GM21619 (cell line): Measurements from ENCODE around the gene APOBEC3B.
"Not testable (repeated sequence)": the region's sequence is repeated elsewhere in the genome, so short reads cannot be mapped to it uniquely, and the experiment has no call there.

ENCODE experiments used
- ATAC-seq: cut with Tn5 transposase; IDR thresholded peaks from one replicate; pipeline ENCODE4 v1.9.1; 2021; ENCODE audit not compliant: unreplicated experiment

APOBEC3B gene

GRCh38 chr22:38965614-38966379, 16.4 kb upstream of the APOBEC3B start:
- no peak for ATAC-seq

DNA sequence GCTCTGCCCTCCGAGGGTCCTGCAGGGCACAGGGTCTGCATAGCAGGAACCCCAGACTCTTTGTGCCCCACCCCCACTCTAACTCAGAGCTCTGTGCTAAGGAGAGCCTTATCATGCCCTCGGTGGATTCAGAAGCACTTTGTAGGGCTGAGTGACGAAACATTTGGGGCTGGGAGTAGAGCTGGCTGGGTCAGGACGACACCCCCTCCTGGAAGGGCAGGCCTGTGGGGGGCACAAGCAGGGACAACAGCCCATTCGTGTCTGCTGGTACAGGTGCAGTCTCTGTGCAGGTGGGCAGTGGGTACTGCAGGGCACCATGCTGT, 15.8 kb upstream of the APOBEC3B start:
- no peak for ATAC-seq

DNA sequence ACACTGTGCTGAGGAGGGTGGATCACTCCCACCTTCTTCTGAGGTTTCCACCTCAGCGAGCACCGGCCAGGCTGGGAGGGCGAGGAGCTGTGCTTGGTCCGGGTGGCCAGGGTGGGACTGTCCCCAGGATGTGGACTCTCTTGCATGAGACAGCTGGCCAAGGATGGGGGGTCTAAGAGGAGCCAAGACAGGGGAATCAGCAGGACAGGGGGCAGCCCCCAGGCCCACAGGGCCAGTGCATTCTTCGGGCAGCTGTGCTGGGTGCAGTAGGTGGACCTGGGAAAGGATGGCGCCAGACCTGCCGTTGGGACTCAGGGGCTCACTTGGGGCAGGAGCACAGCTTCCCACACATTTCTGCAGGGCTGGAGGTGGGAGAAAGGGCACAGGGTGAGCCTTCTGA, 15.2 kb upstream of the APOBEC3B start:
- ATAC-seq, result no peak

DNA sequence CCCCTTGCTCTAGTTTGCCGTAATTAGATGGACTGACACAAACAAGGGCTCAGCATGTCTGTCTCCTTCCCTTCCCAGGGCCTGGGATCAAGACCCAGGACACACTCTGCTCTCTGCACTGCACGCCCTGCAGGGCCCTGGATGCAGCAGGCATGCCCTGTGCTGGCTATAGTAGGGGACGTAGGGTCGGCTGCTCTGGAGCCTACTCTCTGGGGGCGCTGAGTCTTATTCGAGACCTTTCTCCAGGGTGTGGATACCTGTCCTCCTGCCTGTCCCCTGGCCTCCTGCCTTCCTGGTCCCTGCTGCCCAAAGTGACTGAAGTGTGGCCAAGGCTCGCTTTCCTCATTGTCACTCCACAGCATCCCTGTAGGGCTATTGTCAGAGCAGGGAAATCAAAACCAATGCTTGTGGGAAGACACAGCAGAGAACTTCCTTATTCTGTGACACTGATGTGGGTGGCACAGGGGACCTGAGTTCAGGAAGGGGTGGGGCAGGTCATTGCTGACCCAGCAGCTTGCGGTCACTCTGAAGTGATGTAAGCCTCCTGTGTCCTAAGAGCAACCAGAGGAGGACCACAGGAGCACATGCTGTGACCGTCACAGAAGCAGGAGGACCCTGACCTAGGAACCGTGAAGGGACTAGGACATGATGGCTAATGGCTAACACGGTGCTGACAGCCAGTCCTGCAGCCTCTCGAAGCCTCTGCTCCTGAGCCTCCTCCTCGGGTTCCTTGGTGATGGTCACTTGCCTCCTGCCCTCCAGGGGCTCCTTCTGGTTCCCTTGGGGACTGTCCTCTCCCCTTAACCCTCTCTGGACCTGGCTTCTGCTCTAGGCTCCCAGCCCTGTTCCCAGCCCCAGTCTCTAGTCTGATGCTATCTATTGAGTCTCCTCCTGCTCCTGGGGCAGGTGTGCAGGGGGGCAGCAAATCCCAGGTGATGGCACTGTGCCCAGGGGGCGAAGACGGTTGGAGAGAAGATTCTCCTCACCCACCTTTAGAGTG, 14.4 kb upstream of the APOBEC3B start:
- no peak for ATAC-seq

- ATAC-seq, result no peak
Observed at GRCh38 chr22:38968801-38969200, 13.3 kb upstream of the APOBEC3B start.

- no peak for ATAC-seq
Observed at GRCh38 chr22:38970551-38970950, 11.6 kb upstream of the APOBEC3B start.

GRCh38 chr22:38971202-38971601, 10.9 kb upstream of the APOBEC3B start:
- no peak for ATAC-seq

DNA sequence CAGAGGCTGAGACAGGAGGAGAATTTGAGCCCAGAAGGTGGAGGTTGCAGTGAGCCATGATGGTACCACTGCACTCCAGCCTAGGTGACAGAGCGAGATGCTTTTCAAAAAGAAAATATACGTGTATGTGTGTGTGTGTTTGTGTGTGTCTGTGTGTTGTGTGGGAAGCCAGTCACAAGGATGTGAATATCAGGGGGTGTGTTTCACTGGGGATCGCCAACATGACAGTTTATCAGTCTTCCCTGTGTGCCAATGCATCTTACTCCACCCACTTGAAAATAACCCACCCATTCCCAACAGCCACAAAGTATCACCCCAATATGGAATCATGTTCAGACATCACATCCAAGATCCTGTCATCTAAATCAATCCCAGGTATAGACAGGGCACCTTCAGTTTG, 10.4 kb upstream of the APOBEC3B start:
- no peak for ATAC-seq

GRCh38 chr22:38972558-38972957, 9.6 kb upstream of the APOBEC3B start:
- ATAC-seq, result no peak

DNA sequence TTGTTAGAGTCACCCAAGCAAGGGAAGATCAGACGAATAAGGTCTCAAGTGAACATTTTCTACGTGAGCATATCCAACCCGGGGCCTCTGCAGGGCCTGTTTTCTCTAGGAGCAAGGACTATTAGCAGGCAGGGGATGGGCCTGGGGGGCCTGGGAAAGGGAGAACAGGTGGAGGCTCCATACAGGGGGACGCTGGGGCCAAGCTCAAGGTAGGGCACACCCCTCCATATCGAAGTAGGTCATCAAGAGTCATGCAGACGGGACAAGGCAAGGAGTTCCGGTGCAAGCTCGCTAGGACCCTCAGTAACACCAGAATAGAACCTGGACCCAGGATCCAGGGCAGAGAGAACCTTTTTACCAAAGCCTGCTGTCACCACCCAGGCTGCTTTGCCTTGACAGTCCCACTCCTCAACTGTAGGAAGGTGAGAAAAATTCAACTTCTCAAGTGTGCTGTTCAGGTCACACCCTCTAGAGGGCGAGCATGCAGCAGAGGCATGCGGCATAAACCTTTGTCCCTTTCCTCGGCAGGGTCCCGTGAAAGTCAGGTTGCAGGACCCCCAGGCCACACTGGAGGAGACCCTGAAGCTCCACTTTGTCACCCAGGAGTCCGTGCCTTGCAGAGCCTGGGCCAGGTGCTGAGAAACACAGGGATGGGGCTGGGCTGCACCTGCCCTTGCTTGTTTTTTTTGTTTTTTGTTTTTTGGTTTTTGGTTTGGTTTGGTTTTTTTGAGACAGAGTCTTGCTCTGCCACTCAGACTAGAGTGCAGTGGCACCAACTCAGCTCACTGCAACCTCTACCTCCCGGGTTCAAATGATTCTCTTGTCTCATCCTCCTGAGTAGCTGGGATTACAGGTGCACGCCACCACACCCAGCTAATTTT, 8.6 kb upstream of the APOBEC3B start:
- ATAC-seq, result no peak

- no peak for ATAC-seq
Observed at GRCh38 chr22:38974170-38974825, 7.8 kb upstream of the APOBEC3B start.

GRCh38 chr22:38974826-38975175, 7.3 kb upstream of the APOBEC3B start:
- no peak for ATAC-seq

DNA sequence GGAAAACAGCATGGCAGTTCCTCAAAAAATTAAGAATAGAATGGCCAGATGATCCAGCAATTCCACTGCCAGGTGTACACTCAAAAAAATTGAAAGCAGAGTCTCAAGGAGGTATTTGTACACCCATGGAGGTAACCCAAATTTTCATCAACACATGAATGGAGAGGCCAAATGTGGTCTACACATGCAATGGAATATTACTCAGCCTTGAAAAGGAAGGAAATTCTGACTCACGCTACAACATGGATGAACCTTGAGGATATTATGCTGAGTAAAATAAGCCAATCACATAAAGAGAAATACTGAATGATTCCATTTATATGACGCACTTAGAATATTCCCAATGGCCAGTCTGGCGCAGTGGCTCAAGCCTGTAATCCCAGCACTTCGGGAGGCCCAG, 4.9 kb upstream of the APOBEC3B start:
- ATAC-seq, result not testable (repeated sequence)

DNA sequence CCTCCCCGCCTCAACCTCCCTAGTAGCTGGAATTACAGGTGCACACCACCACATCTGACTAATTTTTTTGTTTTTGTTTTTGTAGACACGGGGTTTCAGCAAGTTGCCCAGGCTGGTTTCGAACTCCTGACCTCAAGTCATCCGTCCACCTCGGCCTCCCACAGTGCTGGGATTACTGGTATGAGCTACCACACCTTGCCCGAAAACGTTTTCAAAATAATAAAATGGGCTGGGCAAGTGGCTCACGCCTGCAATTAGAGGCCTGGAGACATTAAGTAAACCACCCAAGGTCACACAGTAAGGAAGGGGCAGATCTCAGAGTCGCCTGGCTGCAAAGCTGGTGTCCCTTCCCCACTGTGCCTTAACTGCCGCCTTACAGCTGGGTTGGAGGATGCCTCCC, 1.6 kb upstream of the APOBEC3B start:
- not testable (repeated sequence) for ATAC-seq

- ATAC-seq, result no peak
Observed at GRCh38 chr22:38981005-38981991, 849 bp upstream of the APOBEC3B start.

- no peak for ATAC-seq
Observed at GRCh38 chr22:38984224-38984623, 2.1 kb downstream of the APOBEC3B start.

- ATAC-seq, result peak; percentile 72
Observed at GRCh38 chr22:38984784-38985757, 2.9 kb downstream of the APOBEC3B start.

- no peak for ATAC-seq
Observed at GRCh38 chr22:38986629-38987028, 4.5 kb downstream of the APOBEC3B start.
